Mesendoderm (in vitro differentiated cells): ENCODE measurements around the gene C10orf88.

ENCODE experiments used
- DNase-seq: peaks from one replicate; pipeline ENCODE4 v3.0.0; 2013
- H2AK5ac ChIP-seq: 2 replicates; pipeline ENCODE4 v1.6.1; 2013; ENCODE audit warnings: low read length, inconsistent platforms
- H2BK120ac ChIP-seq: 2 replicates; pipeline ENCODE4 v1.6.1; 2013; ENCODE audit warnings: low read depth, mild to moderate bottlenecking, low read length, moderate library complexity, mixed read lengths
- H2BK15ac ChIP-seq: replicated peaks from 2 replicates; pipeline ENCODE4 v1.6.1; 2013; ENCODE audit warnings: low read depth, mild to moderate bottlenecking, moderate library complexity
- H2BK5ac ChIP-seq: 2 replicates; pipeline ENCODE4 v1.6.1; 2013; ENCODE audit warnings: low read length, inconsistent platforms
- H3K18ac ChIP-seq: 2 replicates; pipeline ENCODE4 v1.6.1; 2013; ENCODE audit warnings: mild to moderate bottlenecking, low read length, mixed read lengths
- H3K23ac ChIP-seq: one replicate; pipeline ENCODE4 v1.6.1; 2013; ENCODE audit warnings: low read length
- H3K27ac ChIP-seq: 2 replicates; pipeline ENCODE4 v1.5.1; 2013; ENCODE audit warnings: low read depth, mild to moderate bottlenecking, inconsistent platforms, low read length, moderate library complexity
- H3K27me3 ChIP-seq: 2 replicates; pipeline ENCODE4 v1.6.1; 2013; ENCODE audit warnings: low read length, control low read depth, mild to moderate bottlenecking, inconsistent platforms; ENCODE audit not compliant: insufficient read depth, poor library complexity
- H3K36me3 ChIP-seq: 2 replicates; pipeline ENCODE4 v1.6.1; 2013; ENCODE audit warnings: low read length, inconsistent platforms; ENCODE audit not compliant: control insufficient read depth, insufficient read depth
- H3K4ac ChIP-seq: one replicate; pipeline ENCODE4 v1.6.1; 2013; ENCODE audit warnings: low read depth, mild to moderate bottlenecking, low read length, moderate library complexity
- H3K4me1 ChIP-seq: 2 replicates; pipeline ENCODE4 v1.6.1; 2013; ENCODE audit warnings: low read depth, low read length, inconsistent platforms; ENCODE audit not compliant: control insufficient read depth
- H3K4me2 ChIP-seq: 2 replicates; pipeline ENCODE4 v1.6.1; 2013; ENCODE audit warnings: low read length
- H3K4me3 ChIP-seq: 2 replicates; pipeline ENCODE4 v1.5.1; 2013; ENCODE audit warnings: mild to moderate bottlenecking, low read length
- H3K56ac ChIP-seq: one replicate; pipeline ENCODE4 v1.6.1; 2013; ENCODE audit warnings: low read length
- H3K79me1 ChIP-seq: 2 replicates; pipeline ENCODE4 v1.6.1; 2013; ENCODE audit warnings: low read length, inconsistent platforms
- H3K79me2 ChIP-seq: 2 replicates; pipeline ENCODE4 v1.6.1; 2013; ENCODE audit warnings: mild to moderate bottlenecking, low read length; ENCODE audit not compliant: control insufficient read depth, insufficient read depth
- H3K9ac ChIP-seq: 2 replicates; pipeline ENCODE4 v1.6.1; 2013; ENCODE audit warnings: low read length, inconsistent platforms
- H4K5ac ChIP-seq: one replicate; pipeline ENCODE4 v1.6.1; 2013; ENCODE audit warnings: low read length
- H4K8ac ChIP-seq: one replicate; pipeline ENCODE4 v1.6.1; 2013; ENCODE audit warnings: low read depth, mild to moderate bottlenecking, control low read depth, low read length, moderate library complexity
- WGBS: extraction: QIAGEN DNeasy Blood & Tissue Kit; methylation state at CpG from one replicate; pipeline ENCODE4 v1.1.7; 2013; ENCODE audit warnings: low lambda C conversion rate, missing lambda C conversion rate; ENCODE audit not compliant: insufficient coverage; ENCODE audit errors: extremely low coverage; 5-methylcytosine and 5-hydroxymethylcytosine counted together

The C10orf88 gene

DNA sequence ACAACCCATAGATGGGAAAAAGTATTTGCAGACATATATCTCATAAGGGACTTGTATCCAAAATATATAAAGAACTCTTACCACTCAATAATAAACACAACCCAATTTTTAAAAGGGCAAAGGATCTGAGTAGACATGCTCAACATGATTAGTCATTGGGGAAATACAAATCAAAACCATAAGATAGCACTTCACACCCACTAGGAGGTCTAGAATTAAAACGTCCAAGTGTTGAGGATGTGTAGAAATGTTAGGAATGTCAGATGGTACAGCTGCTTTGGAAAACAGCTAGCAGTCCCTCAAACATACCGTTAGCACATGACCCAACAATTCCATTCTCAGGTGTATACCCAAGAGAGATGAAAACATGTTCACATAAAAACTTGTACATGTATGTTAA lies 34.5 kb upstream of the C10orf88 start:
- H3K36me3 ChIP-seq: no peaks in the 10 kb centered on the region

DNA sequence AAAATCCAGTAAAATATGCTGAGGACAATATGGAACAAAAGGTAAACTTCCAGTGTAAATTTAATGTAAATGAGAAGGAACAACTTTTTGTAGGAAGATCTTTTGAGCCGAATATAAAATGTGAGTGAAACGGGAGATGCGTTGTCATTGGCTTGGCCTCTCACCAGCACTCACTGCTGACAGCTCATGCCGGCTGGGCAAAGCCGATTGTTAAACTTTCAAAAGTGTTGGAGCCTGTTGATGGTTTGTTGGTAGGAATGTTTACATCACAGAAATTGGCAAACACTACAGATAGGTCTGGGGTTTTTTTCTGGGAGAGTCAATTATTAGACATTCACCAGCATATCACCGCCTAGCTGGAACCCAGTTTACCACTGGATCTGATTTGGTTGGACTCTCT lies 32.3 kb upstream of the C10orf88 start:
- Histone ChIP-seq H2BK120ac (no peak overlapping the region), H3K4me3 (no peak overlapping the region), H2BK15ac (no peak overlapping the region), H2BK5ac (no peak overlapping the region), H3K56ac (no peak overlapping the region), H3K27ac (no peak overlapping the region), H3K9ac (no peak overlapping the region), H3K36me3 (no peaks in the 10 kb centered on the region), H4K5ac (no peak overlapping the region), H3K4me2 (no peak overlapping the region), H3K4me1 (no peaks in the 10 kb centered on the region), H2AK5ac (no peak overlapping the region), H3K23ac (no peak overlapping the region), H3K79me1 (no peaks in the 10 kb centered on the region), H4K8ac (no peak overlapping the region), H3K18ac (no peak overlapping the region), H3K79me2 (no peaks in the 10 kb centered on the region), H3K27me3 (no peaks in the 10 kb centered on the region), H3K4ac (no peak overlapping the region)
- 100% methylated on average over 3 of the region's 6 CpGs for WGBS
- DNase-seq: no peak

More for the DNA sequence above, 34.5 kb upstream of the C10orf88 start:
- Histone ChIP-seq H3K79me2 (no peaks in the 10 kb centered on the region), H3K4me3 (no peak overlapping the region), H3K4me1 (no peaks in the 10 kb centered on the region), H3K4ac (no peak overlapping the region), H2BK15ac (no peak overlapping the region), H3K56ac (no peak overlapping the region), H3K18ac (no peak overlapping the region), H3K27ac (no peak overlapping the region), H2BK5ac (no peak overlapping the region), H3K4me2 (no peak overlapping the region), H4K8ac (no peak overlapping the region), H2AK5ac (no peak overlapping the region), H3K79me1 (no peaks in the 10 kb centered on the region), H3K9ac (no peak overlapping the region), H2BK120ac (no peak overlapping the region), H3K23ac (no peak overlapping the region), H4K5ac (no peak overlapping the region), H3K27me3 (no peaks in the 10 kb centered on the region)
- no CpG with 5 or more reads among the region's 2 CpGs for WGBS
- no peak for DNase-seq

DNA sequence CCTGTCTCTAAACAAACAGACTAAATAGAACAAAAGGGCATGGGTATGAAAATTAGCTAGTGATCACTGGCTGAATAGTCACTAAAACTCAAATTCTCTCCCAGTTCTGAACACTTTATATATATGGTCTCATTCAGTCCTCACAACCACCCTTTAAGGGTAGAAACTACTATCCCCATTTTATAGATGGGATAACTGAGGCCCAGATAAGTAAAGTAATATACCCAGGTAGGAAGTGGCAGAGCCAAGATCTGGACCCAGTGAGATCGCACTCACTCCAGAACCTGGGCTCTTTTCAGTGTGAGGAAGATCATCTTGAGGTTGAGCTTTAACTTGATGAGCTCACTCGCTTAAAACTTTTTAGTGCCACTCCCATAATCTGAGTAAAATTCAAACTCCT lies 30.7 kb upstream of the C10orf88 start:
- no peak overlapping the region for H3K9ac ChIP-seq
- no peak overlapping the region for H4K5ac ChIP-seq
- no peak overlapping the region for H3K23ac ChIP-seq
- no peak overlapping the region for H3K27ac ChIP-seq
- H3K79me2 ChIP-seq: no peaks in the 10 kb centered on the region
- H3K36me3 ChIP-seq: no peaks in the 10 kb centered on the region
- no peak overlapping the region for H3K18ac ChIP-seq
- no peaks in the 10 kb centered on the region for H3K27me3 ChIP-seq
- no peak overlapping the region for H2BK120ac ChIP-seq
- H3K56ac ChIP-seq: no peak overlapping the region
- no peak overlapping the region for H3K4me3 ChIP-seq
- H4K8ac ChIP-seq: no peak overlapping the region
- DNase-seq: no peak
- H2AK5ac ChIP-seq: no peak overlapping the region
- H2BK5ac ChIP-seq: no peak overlapping the region
- no peak overlapping the region for H3K4ac ChIP-seq
- WGBS: no CpG with 5 or more reads among the region's 2 CpGs
- no peak overlapping the region for H3K4me2 ChIP-seq
- H3K79me1 ChIP-seq: no peaks in the 10 kb centered on the region
- H3K4me1 ChIP-seq: no peaks in the 10 kb centered on the region
- H2BK15ac ChIP-seq: no peak overlapping the region

DNA sequence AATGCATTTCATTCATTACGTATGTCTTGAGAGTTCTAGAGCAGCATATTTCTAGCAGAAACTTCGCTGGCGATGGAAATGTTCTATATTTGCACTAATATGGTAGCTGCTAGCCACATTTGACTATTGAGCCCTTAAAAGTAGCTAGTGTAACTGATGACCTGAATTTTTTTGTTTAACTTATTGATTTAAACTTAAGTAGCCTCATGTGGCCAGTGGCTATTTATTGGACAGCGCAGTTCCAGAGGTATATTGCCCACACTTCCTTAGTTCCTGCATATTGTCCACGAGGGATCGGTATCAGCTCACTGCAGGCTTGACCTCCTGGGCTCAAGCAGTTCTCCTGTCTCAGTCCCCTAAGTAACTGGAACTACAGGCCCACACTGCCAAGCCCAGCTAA lies 29.9 kb upstream of the C10orf88 start:
- H3K4me3 ChIP-seq: no peak overlapping the region
- no peak overlapping the region for H4K5ac ChIP-seq
- no peak overlapping the region for H3K27ac ChIP-seq
- H3K18ac ChIP-seq: no peak overlapping the region
- H3K4me1 ChIP-seq: no peaks in the 10 kb centered on the region
- H3K36me3 ChIP-seq: no peaks in the 10 kb centered on the region
- no peak overlapping the region for H4K8ac ChIP-seq
- H3K79me2 ChIP-seq: no peaks in the 10 kb centered on the region
- no peak overlapping the region for H3K9ac ChIP-seq
- no peaks in the 10 kb centered on the region for H3K27me3 ChIP-seq
- no peak overlapping the region for H2BK15ac ChIP-seq
- no peak overlapping the region for H3K56ac ChIP-seq
- H3K79me1 ChIP-seq: no peaks in the 10 kb centered on the region
- no CpG with 5 or more reads among the region's 6 CpGs for WGBS
- H2BK5ac ChIP-seq: no peak overlapping the region
- no peak overlapping the region for H2AK5ac ChIP-seq
- no peak for DNase-seq
- no peak overlapping the region for H3K4me2 ChIP-seq
- no peak overlapping the region for H2BK120ac ChIP-seq
- no peak overlapping the region for H3K23ac ChIP-seq
- no peak overlapping the region for H3K4ac ChIP-seq

DNA sequence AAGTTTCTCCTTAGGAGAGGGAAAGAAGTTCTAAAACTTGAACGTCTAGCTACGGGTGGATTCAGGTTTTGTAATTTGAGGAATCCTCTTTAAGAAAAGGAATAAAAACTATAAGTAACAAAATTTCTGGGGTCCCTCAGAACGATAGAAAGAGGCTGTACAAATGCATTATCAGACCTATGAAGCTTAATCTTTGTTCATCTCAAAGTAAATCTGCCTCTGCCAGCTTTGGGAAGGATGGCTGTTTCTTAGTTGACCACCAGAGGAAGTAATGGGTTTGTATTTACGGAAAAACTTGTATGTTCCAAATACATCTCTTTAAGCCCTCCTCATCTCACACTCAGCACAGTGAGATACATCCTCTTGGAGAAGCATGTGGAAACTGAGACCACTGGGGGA lies 27.0 kb upstream of the C10orf88 start:
- no CpG with 5 or more reads among the region's 4 CpGs for WGBS
- Histone ChIP-seq H3K4me3 (no peak overlapping the region), H3K27me3 (no peaks in the 10 kb centered on the region), H3K36me3 (no peaks in the 10 kb centered on the region), H4K8ac (no peak overlapping the region), H3K56ac (no peak overlapping the region), H3K4me1 (no peaks in the 10 kb centered on the region), H3K79me2 (no peaks in the 10 kb centered on the region), H2BK15ac (no peak overlapping the region), H2BK5ac (no peak overlapping the region), H3K9ac (peak overlapping the region; percentile 23), H3K27ac (no peak overlapping the region), H2BK120ac (no peak overlapping the region), H3K18ac (no peak overlapping the region), H2AK5ac (no peak overlapping the region), H3K4ac (peak overlapping the region; percentile 55), H3K4me2 (peak overlapping the region; percentile 49), H3K23ac (no peak overlapping the region), H3K79me1 (no peaks in the 10 kb centered on the region), H4K5ac (no peak overlapping the region)
- peak; percentile 68 for DNase-seq
